M059J (cell line): ENCODE data around the gene FAM169A. TPM values are rescaled to one million over a fixed set of nuclear protein-coding genes. Genes with fewer than 3 reads are reported as not detected.
A peak's percentile ranks its signal among the peaks of the same experiment; 100 is the strongest.
"Not testable (repeated sequence)": the region's sequence is repeated elsewhere in the genome, so short reads cannot be mapped to it uniquely, and the experiment has no call there.

Source experiments
- DNase-seq: peaks from one replicate; pipeline ENCODE4 v3.0.0-alpha.2; 2012; ENCODE audit warnings: low read depth
- total RNA-seq: library from RNA; depleted of rRNA; stranded (reverse); fragments of >200 nt; shearing (Covaris generic); gene quantifications from 2 replicates; pipeline ENCODE4 v1.2.3, GENCODE V29; 2014; rRNA removed

FAM169A gene
- total RNA-seq = 5.3 and 10.7 TPM in 2 replicates

- peak; percentile 64 for DNase-seq
Observed at GRCh38 chr5:74865804-74866595, at the start of gene FAM169A. Gene FAM169A (minus strand): TSS chr5:74866387. CDS start chr5:74841676, 24,711 bp downstream.

GRCh38 chr5:74915488-74915887 is 49.3 kb upstream of the FAM169A start:
- DNase-seq = no peak

DNA sequence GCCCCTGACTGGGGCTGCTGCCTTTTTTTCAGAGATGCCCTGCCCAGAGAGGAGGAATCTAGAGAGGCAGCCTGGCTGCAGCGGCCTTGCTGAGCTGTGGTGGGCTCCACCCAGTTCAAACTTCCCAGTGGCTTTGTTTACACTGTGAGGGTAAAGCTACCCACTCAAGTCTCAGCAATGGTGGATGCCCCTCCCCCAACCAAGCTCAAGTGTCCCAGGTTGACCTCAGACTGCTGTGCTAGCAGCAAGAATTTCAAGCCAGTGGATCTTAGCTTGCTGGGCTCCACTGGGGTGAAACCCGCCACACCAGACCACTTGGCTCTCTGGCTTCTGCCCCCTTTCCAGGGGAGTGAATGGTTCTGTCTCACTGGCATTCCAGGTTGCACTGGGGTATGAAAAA is 45.2 kb upstream of the FAM169A start:
- not testable (repeated sequence) for DNase-seq

GRCh38 chr5:74909888-74910287 is 43.7 kb upstream of the FAM169A start:
- not testable (repeated sequence) for DNase-seq

DNA sequence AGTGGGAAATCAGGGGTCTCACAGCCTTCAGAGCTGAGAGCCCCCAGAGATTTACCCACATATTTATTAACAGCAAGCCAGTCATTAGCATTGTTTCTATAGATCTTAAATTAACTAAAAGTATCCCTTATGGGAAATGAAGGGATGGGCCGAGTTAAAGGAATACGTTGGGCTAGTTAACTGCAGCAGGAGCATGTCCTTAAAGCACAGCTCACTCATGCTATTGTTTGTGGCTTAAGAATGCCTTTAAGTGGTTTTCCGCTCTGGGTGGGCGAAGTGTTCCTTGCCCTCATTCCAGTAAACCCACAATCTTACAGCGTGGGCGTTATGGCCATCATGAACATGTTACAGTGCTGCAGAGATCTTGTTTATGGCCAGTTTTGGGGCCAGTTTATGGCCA is 42.0 kb upstream of the FAM169A start:
- not testable (repeated sequence) for DNase-seq

DNA sequence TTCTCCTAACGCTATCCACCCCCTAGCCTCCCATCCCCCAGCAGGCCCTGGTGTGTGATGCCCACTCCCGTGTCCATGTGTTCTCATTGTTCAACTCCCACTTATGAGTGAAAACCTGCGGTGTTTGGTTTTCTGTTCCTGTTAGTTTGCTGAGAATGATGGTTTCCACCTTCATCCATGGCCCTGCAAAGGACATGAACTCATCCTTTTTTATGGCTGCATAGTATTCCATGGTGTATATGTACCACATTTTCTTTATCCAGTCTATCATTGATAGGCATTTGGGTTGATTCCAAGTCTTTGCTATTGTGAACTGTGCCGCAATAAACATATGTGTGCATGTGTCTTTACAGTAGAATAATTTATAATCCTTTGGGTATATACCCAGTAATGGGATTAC is 38.5 kb upstream of the FAM169A start:
- DNase-seq = not testable (repeated sequence)

DNA sequence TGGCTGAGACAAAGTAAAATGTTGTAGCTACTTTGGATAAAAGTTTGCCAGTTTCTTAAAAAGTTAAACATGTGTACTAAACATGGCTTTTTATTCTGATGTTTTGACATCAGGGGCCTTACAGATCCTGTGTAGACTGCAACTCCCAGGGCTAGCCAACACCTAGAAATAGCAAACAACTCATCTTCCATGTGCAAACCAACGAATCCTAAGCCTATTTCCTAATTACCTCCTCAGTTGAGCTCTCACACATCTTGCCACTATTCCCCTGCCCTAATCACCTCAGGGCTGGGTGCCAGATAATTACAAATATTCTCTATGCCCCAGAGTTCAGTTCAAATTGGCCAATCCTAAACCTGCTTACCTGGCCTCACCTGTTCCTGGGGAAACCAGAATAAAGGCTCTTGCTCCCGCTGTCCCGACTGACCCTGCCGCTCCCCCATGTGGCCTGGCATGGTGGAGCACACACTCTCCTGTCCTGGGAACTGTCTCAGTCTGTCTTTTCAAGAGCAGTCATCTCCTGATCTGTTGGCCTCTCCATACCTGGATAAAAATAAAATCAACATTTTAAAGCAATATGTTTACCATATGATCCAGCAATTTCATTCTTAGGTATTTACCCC is 37.1 kb upstream of the FAM169A start:
- peak; percentile 24 for DNase-seq

DNA sequence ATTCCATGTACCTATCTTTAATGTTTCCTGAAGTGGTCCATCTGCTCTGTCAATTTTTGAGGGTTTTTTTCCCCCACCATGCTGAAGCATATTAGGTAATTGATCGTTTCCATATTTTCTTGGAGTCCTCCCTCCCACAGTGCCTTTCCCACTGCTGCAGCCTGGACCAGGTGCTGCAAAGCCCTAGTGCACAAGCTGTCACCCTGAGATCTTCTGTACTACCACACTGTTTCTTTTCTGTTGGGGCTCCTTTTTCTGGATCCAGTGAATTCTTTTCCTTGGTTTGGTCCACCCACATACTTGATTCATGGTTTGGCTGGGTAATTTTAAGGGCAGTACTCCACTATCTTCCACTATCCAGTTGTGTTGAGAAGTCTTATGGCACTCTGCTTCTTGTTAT is 30.9 kb upstream of the FAM169A start:
- no peak for DNase-seq

GRCh38 chr5:74895906-74896305 is 29.7 kb upstream of the FAM169A start:
- peak; percentile 94 for DNase-seq

- peak; percentile 10 for DNase-seq
Observed at GRCh38 chr5:74894351-74894750, 28.2 kb upstream of the FAM169A start.

GRCh38 chr5:74892921-74893320 is 26.7 kb upstream of the FAM169A start:
- no peak for DNase-seq

DNA sequence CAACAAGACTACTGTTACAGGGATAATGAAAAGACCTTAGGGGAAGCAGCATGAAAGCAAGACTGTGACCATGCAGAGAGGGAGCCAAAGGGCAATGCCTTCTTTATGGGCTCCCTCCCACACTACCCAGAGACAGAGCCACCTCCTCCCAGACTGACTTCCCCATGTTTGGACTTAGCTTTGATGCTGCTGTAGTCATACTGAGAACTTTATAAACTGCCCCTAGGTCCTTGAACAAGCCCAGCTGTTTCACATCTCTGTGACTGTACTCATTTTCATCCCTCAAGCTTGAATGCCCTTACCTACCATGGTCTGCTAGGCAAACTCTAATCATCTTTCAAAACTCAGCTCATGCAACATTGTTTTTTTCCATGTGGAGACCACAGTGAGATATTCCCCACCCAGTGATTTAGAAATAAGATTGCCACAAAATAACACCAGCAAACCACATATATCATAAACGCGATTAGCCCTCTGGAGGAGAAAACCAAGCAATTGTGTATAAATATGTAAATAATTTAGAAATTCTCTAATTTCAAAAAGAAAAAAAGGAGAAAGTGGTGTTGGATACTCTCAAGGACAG is 23.4 kb upstream of the FAM169A start:
- DNase-seq = no peak

GRCh38 chr5:74888117-74888516 is 21.9 kb upstream of the FAM169A start:
- DNase-seq = no peak

DNA sequence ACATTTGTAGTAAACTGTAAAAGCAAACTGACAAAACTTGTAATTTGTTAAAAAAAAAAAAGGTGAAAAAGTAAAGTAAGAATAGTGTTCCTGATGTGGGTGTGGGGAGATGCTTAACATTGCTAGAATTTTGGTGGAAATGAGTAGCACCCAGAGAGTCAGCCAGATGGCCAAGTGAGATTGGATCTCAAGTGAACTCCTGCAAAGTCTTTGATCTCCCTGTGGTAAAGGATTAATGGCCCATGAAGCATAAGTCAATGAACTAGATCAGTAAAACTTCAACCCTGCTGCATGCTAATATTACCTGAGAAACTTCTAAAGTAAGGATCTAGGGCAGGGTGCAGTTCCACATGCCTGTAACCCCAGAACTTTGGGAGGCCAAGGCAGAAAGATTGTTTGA is 19.0 kb upstream of the FAM169A start:
- peak; percentile 12 for DNase-seq

DNA sequence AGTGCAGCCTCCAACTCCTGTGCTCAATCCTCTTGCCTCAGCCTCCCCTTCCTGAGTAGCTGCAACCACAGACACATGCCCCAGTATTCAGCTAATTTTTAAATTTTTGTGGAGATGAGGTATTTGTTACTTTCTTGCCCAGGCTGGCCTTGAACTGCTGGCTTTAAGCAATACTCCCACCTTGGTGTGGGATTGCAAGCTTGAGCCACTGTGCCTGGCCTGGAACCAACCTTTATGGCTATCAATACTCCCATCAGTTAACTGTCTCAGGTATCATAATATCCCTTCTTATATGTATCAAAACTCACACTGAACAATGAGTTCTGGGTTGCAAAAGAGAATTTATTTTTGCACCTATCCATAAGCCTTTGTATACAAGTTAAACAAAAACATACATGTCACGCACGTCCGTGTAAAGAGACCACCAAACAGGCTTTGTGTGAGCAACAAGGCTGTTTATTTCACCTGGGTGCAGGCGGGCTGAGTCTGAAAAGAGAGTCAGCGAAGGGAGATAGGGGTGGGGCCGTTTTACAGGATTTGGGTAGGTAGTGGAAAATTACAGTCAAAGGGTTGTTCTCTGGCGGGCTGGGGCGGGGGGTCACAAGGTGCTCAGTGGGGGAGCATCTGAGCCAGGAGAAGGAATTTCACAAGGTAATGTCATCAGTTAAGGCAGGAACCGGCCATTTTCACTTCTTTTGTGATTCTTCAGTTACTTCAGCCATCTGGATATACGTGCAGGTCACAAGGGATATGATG is 16.4 kb upstream of the FAM169A start:
- DNase-seq = not testable (repeated sequence)

- DNase-seq = no peak
Observed at GRCh38 chr5:74877624-74878304, 11.6 kb upstream of the FAM169A start.

DNA sequence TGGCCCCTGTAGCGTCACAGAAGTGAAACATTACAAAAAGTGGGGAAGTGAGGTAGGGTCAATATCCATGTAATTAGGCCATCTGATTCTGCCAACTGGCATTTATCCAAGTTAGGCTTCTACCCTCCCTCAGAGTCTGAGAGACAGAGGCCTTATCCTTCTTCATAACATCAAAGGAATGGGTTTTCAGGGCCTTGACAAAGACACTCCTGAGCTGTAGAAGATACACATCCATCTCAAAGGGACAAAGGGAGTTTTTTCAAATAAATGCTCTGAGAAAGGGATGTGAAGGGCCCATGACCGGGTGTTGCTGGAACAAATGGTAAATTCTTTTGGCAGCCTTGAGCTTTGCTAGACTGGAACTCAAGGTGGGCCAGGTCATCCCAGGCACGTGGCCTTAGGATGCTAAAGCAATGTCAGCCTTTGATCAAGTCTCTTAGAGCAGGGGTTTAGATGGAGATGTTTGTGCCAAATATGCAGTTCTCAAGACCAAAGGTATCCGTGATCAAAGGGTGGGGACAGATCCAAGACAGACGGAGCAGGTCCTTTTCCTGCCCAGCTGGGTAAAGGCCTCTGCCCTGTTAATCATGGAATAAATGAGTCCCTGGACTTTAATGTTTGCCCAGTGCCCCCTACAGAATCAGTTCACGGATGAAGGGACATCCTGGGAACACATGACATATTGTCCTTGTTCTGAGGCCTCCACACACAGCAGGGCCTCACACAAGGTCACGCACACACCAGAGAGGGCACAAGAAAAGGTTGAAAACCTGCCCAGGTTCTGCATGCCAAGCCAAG is 10.0 kb upstream of the FAM169A start:
- DNase-seq = no peak

DNA sequence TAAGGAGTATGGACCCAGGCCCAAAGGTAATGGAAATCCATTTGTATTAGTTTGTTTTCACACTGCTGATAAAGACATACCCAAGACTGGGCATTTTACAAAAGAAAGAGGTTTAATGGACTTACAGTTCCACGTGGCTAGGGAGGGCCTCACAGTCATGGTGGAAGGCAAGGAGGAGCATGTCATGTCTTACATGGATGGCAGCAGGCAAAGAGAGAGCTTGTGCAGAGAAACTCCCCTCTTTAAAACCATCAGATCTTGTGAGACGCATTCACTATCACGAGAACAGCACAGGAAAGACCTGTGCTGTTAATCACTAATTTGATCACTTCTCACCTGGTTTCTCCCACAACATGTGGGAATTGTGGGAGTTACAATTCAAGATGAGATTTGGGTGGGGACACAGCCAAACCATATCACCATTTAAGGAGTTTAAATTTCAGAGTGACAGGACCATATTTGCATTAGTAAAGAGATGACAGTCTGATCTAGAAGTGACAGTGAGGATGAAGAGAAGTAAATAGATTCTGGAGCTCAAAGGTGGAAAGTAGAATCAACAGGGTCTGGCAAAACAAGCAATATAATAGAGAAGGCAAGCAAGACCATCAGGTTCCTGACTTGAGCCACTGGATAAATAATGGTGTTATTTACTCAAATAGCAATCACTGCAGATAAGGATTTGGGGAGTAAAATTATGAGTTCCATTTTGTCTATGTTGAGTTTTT is 7.5 kb upstream of the FAM169A start:
- DNase-seq = no peak

DNA sequence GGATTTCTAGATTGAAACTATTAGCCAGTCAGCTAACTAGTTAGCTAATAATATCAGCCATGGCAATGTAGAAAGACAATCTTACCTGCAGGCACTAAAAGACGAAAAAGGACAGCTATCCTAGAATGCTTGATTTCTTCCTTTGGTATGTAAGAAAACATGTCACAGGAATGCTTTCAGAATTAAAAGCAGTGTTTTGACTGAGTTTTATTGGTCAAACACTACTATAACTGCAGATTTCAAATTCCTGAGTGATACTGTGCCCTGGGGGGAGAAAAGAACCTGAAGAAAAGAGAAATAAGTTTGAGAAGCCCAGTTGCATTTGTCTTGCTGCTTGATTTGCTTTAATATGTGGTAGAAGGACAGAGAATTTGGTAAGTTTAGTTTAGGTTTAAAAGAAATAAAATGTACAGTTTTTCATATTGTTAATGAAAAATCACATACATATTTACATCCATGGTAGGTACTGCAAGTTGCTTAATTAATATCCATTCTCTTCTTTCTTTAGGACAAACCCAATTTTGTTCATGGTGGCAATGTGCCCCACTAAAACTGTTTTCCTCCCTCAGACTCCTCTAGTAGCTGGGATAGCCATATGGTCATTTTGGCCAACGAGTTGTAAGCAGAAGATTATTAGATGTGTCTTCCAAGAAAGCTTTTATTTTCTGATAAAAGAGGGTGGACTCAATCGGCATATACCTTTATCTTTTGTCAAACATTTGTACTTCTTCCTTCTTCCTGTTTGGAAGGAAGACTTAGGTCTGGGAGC is 4.3 kb upstream of the FAM169A start:
- DNase-seq = peak; percentile 71
